B cell (primary cell): ENCODE data around the gene INF2. TPM values are rescaled to one million over a fixed set of nuclear protein-coding genes. Genes with fewer than 3 reads are reported as not detected.
A peak's percentile ranks its signal among the peaks of the same experiment; 100 is the strongest.

Experiments
- ATAC-seq: fragments of 200-7000 bp; cut with Tn5 transposase; one replicate; pipeline ENCODE4 v1.10.0; 2021; ENCODE audit warnings: low read depth, mild to moderate bottlenecking, moderate number of reproducible peaks, moderate library complexity
- CTCF ChIA-PET: fragments of 350-600 bp; sonication (Branson Sonifier 250); formaldehyde crosslinking; loops from one replicate; lab custom pipeline; 2021; ENCODE audit warnings: antibody characterized with exemption, inconsistent platforms; lab: Charles Lee
- POLR2A ChIA-PET: fragments of 350-600 bp; sonication (Branson Sonifier 250); formaldehyde crosslinking; loops from one replicate; lab custom pipeline; 2021; ENCODE audit warnings: antibody characterized with exemption; lab: Charles Lee
- DNase-seq: peaks from one replicate; pipeline ENCODE4 v3.0.0; 2013
- H2AFZ ChIP-seq: 2 replicates; pipeline ENCODE4 v1.6.1; 2012; ENCODE audit warnings: mild to moderate bottlenecking, low read depth, low read length; ENCODE audit not compliant: insufficient read depth, poor library complexity, severe bottlenecking
- H3K27ac ChIP-seq, 2 donors: 1 replicate in 1 of 2; 2 replicates in 1 of 2; pipeline ENCODE4 v1.5.1; 2012 to 2013; ENCODE audit warnings: low read length in 2 of 2, mild to moderate bottlenecking in 2 of 2, moderate library complexity in 1 of 2
- H3K27me3 ChIP-seq, 4 experiments: fragments of 200-600 bp in 1 of 4; sonication (generic) in 1 of 4; replicated peaks in 1 of 4; 1 replicate in 2 of 4; 2 replicates in 2 of 4; pipeline versions ENCODE4 v1.6.1 to v1.7.0; 2013 to 2016; ENCODE audit warnings: low read length in 3 of 4, mild to moderate bottlenecking in 2 of 4, mixed read lengths in 1 of 4, moderate library complexity in 1 of 4; ENCODE audit not compliant: insufficient read depth in 4 of 4, control insufficient read depth in 3 of 4; ENCODE audit errors: control extremely low read depth in 1 of 4
- H3K36me3 ChIP-seq, 2 experiments: replicated peaks in 1 of 2; 1 replicate in 1 of 2; 2 replicates in 1 of 2; pipeline versions ENCODE4 v1.6.1 to v1.7.1; 2013; ENCODE audit warnings: low read length in 1 of 2; ENCODE audit not compliant: insufficient read depth in 2 of 2, control insufficient read depth in 1 of 2; ENCODE audit errors: control extremely low read depth in 1 of 2, extremely low read depth in 1 of 2
- H3K4me1 ChIP-seq, 2 donors: fragments of 200-600 bp in 1 of 2; sonication (generic) in 1 of 2; 1 replicate in 1 of 2; 2 replicates in 1 of 2; pipeline versions ENCODE4 v1.5.1 to v1.6.1; 2013 to 2017; ENCODE audit warnings: low read length in 2 of 2; ENCODE audit not compliant: control insufficient read depth in 2 of 2, insufficient read depth in 2 of 2
- H3K4me2 ChIP-seq: replicated peaks from 2 replicates; pipeline ENCODE3; 2012; ENCODE audit warnings: mild to moderate bottlenecking, low read depth, low read length; ENCODE audit not compliant: poor library complexity, severe bottlenecking
- H3K4me3 ChIP-seq, 5 experiments: fragments of 200-600 bp in 1 of 5; sonication (generic) in 1 of 5; 1 replicate in 3 of 5; 2 replicates in 2 of 5; pipeline versions ENCODE4 v1.5.1 to v1.7.0; 2011 to 2016; ENCODE audit warnings: low read length in 4 of 5, mild to moderate bottlenecking in 4 of 5, low read depth in 2 of 5, control low read depth in 1 of 5, moderate library complexity in 1 of 5; ENCODE audit not compliant: insufficient read depth in 1 of 5; ENCODE audit errors: control extremely low read depth in 1 of 5, extremely low read depth in 1 of 5
- H3K79me2 ChIP-seq: fragments of 200-600 bp; sonication (generic); one replicate; pipeline ENCODE4 v1.6.0; 2016; ENCODE audit warnings: low read length; ENCODE audit not compliant: control insufficient read depth, insufficient read depth
- H3K9ac ChIP-seq: fragments of 200-600 bp; sonication (generic); 2 replicates; pipeline ENCODE4 v1.6.1; 2017; ENCODE audit warnings: mild to moderate bottlenecking, low read length, moderate library complexity
- H3K9me3 ChIP-seq, 3 donors: one replicate each; pipeline versions ENCODE4 v1.6.1 to v1.7.1; 2013; ENCODE audit warnings: low read length in 2 of 3; ENCODE audit not compliant: control insufficient read depth in 2 of 3, insufficient read depth in 1 of 3; ENCODE audit errors: control extremely low read depth in 1 of 3
- H4K20me1 ChIP-seq: 2 replicates; pipeline ENCODE4 v1.6.0; 2012; ENCODE audit warnings: mild to moderate bottlenecking, low read length; ENCODE audit not compliant: insufficient read depth, control insufficient read depth, poor library complexity, severe bottlenecking
- H3K27ac Mint-ChIP-seq: one replicate; pipeline ENCODE4 v1.8.0; 2021; ENCODE audit warnings: mixed read lengths
- H3K27me3 Mint-ChIP-seq: one replicate; pipeline ENCODE4 v1.8.0; 2021; ENCODE audit warnings: mixed read lengths
- H3K4me1 Mint-ChIP-seq: one replicate; pipeline ENCODE4 v1.8.0; 2021; ENCODE audit warnings: mixed read lengths
- H3K4me3 Mint-ChIP-seq: one replicate; pipeline ENCODE4 v1.8.0; 2021; ENCODE audit warnings: mixed read lengths
- H3K9me3 Mint-ChIP-seq: one replicate; pipeline ENCODE4 v1.8.0; 2022; ENCODE audit warnings: mixed read lengths; ENCODE audit not compliant: insufficient read depth
- EZH2 ChIP-seq: IDR thresholded peaks from 2 replicates; pipeline ENCODE4 v1.6.1; 2012; ENCODE audit warnings: borderline replicate concordance, low read depth, mild to moderate bottlenecking, moderate library complexity, low read length; ENCODE audit not compliant: insufficient read depth, poor library complexity, severe bottlenecking
- WGBS: methylation state at CpG from one replicate; pipeline ENCODE4 v1.1.5; 2013; ENCODE audit warnings: missing lambda C conversion rate; ENCODE audit not compliant: insufficient coverage; 5-methylcytosine and 5-hydroxymethylcytosine counted together
- intact Hi-C: fragments of 100-400 bp; cut with micrococcal nuclease; formaldehyde crosslinking; loops from one replicate; pipeline ENCODE4 v1.10.0; 2022
- polyA plus RNA-seq: library from polyadenylated mRNA; depleted of rRNA; stranded (reverse); fragments of >200 nt; gene quantifications from 2 replicates; pipeline ENCODE4 v1.2.3, GENCODE V29; 2012
- total RNA-seq, 2 donors: library from RNA; stranded (reverse); fragments of 120-200 nt in 1 of 2; gene quantifications; 1 replicate in 1 of 2; 2 replicates in 1 of 2; pipeline versions ENCODE4 v1.2.3 to v1.2.4, GENCODE V29; 2013 to 2022
- TF ChIP-seq, protein P1 (sequence below): fragments of 200-600 bp; IDR thresholded peaks from one replicate; pipeline ENCODE4 v1.8.0; 2022; ENCODE audit warnings: antibody characterized with exemption, mild to moderate bottlenecking

INF2 gene
- total and polyA plus RNA-seq, 2 donors (not counting 1 experiment from before 2014, with no cell fraction given): 90.2 to 100 TPM

DNA sequence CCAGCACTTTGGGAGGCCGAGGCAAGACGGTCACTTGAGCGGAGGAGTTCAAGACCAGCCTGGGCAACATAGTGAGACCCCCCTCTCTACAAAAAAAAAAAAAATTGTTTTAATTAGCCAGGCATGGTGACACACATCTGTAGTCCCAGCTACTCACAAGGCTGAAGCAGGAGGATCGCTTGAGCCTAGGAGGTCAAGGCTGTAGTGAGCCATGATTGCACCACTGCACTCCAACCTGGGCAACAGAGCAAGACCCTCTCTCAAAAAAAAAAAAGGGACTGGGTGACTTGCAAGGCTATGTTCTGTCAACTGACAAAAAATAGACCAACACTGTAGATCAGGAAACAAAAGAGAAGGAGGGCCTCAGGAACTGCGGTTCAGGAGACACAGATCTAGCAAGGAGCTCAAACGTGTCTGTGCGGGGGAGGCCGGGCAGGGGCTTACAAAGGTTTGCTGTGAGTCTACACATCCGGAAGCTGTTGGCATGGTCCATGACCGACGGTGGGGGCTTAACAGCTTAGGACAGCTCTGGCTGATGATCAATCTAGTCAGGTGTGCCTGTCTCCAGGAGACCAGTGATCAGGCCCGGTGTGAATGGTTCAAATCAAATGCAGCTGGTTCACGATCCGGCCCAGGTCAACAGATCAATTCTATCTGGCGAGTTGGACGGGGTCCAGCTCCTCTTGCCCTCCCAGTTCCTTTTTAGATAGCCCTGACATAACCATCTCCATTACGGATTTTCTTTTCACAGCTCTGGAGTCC, 31.7 kb upstream of the INF2 start:
- H3K36me3 ChIP-seq: no peaks in the 10 kb centered on the region
- CTCF ChIA-PET: interaction anchor here (0.7 to 3.9 kb wide), 15 partner anchors 8 to 1598 kb away, joined by 3 to 37 read pairs (median 4); no protein-coding TSS in a partner anchor
- H3K9me3 ChIP-seq: peaks cover 0 to 22% (median 0%) of the 10 kb centered on the region in 3 donors
- H2AFZ ChIP-seq: peak overlapping the region; percentile 17
- peak overlapping the region; percentile 96 for H3K4me2 ChIP-seq
- H3K27me3 Mint-ChIP-seq: no peaks in the 10 kb centered on the region
- H4K20me1 ChIP-seq: no peaks in the 10 kb centered on the region
- ATAC-seq (peak; percentile 39), DNase-seq (peak; percentile 91)
- 5% methylated on average over 16 of the region's 17 CpGs for WGBS
- intact Hi-C loops: loop anchor here (2.0 kb wide), 1 partner anchor 31 kb away; the partner anchor contains the start of gene INF2
- peak overlapping the region; percentile 98 to 100 for H3K27ac ChIP-seq
- no peaks in the 10 kb centered on the region for H3K9me3 Mint-ChIP-seq
- no peak for TF ChIP-seq EZH2
- TF ChIP-seq, protein P1, sequence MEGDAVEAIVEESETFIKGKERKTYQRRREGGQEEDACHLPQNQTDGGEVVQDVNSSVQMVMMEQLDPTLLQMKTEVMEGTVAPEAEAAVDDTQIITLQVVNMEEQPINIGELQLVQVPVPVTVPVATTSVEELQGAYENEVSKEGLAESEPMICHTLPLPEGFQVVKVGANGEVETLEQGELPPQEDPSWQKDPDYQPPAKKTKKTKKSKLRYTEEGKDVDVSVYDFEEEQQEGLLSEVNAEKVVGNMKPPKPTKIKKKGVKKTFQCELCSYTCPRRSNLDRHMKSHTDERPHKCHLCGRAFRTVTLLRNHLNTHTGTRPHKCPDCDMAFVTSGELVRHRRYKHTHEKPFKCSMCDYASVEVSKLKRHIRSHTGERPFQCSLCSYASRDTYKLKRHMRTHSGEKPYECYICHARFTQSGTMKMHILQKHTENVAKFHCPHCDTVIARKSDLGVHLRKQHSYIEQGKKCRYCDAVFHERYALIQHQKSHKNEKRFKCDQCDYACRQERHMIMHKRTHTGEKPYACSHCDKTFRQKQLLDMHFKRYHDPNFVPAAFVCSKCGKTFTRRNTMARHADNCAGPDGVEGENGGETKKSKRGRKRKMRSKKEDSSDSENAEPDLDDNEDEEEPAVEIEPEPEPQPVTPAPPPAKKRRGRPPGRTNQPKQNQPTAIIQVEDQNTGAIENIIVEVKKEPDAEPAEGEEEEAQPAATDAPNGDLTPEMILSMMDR: no peak
- peak overlapping the region; percentile 99 for H3K27ac Mint-ChIP-seq
- H3K79me2 ChIP-seq: no peaks in the 10 kb centered on the region
- H3K27me3 ChIP-seq: no peaks in the 10 kb centered on the region
- POLR2A ChIA-PET: interaction anchor here (0.7 to 1.9 kb wide), 7 partner anchors 8 to 1882 kb away, joined by 3 to 23 read pairs (median 5); partner anchors contain the start of gene SIVA1
- H3K9ac ChIP-seq: peak overlapping the region; percentile 48
- H3K4me3 Mint-ChIP-seq: peak overlapping the region; percentile 84
- H3K4me1 ChIP-seq: peaks cover 70 to 80% of the 10 kb centered on the region in 2 donors
- peaks cover 82% of the 10 kb centered on the region for H3K4me1 Mint-ChIP-seq
- peak overlapping the region in 4 of 5 experiments; percentile 2 to 55 (median 28) for H3K4me3 ChIP-seq

DNA sequence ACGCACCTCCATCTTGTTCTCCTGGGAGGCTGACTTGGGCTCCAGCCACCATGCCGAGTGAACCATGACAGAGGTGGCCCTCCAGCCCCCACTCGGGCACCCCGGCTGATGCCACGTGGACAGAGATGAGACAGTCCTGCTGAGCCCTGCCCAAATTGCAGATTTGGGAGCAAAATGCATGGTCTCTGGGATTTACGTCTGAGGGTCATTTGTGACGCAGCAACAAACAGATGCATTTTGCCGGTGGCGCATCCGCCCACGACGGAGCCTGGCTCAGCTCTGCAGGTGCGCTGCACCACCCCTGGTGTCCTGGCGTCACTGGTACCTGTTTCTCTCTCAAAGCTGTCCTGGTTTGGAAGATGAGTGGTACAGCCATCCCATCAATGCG, 31.1 kb upstream of the INF2 start:
- H3K4me3 Mint-ChIP-seq: peak overlapping the region; percentile 84
- H3K9me3 Mint-ChIP-seq: no peaks in the 10 kb centered on the region
- Histone ChIP-seq H3K36me3 (no peaks in the 10 kb centered on the region), H4K20me1 (no peaks in the 10 kb centered on the region), H3K4me1 (peaks cover 70 to 81% of the 10 kb centered on the region in 2 donors), H3K9ac (peak overlapping the region; percentile 48), H3K27me3 (no peaks in the 10 kb centered on the region), H3K79me2 (no peaks in the 10 kb centered on the region), H3K4me3 (peak overlapping the region in 4 of 5 experiments; percentile 2 to 55 (median 14)), H3K9me3 (peaks cover 0 to 22% (median 0%) of the 10 kb centered on the region in 3 donors), H3K4me2 (peak overlapping the region; percentile 96), H3K27ac (peak overlapping the region; percentile 98 to 100), H2AFZ (peak overlapping the region; percentile 17)
- POLR2A ChIA-PET: interaction anchor here (0.8 to 1.9 kb wide), 6 partner anchors 7 to 1883 kb away, joined by 3 to 23 read pairs (median 6); partner anchors contain the start of gene SIVA1
- peak; percentile 90 for DNase-seq
- no peaks in the 10 kb centered on the region for H3K27me3 Mint-ChIP-seq
- ATAC-seq: no peak
- CTCF ChIA-PET: interaction anchor here (0.7 to 3.9 kb wide), 11 partner anchors 8 to 109 kb away, joined by 3 to 37 read pairs (median 6); no protein-coding TSS in a partner anchor
- TF ChIP-seq, protein P1: no peak
- no peak for TF ChIP-seq EZH2
- peaks cover 82% of the 10 kb centered on the region for H3K4me1 Mint-ChIP-seq
- 17% methylated on average over 15 of the region's 15 CpGs for WGBS
- peak overlapping the region; percentile 99 for H3K27ac Mint-ChIP-seq
- intact Hi-C loops: no loop called here
